Neural cell (in vitro differentiated cells): ENCODE results near the gene FAM98C. TPM values are rescaled to one million over a fixed set of nuclear protein-coding genes. Genes with fewer than 3 reads are reported as not detected.

Experiments used
- H2AFZ ChIP-seq: fragments of 200-600, 300-800 bp; sonication (generic), shearing (Covaris generic); 2 replicates; pipeline ENCODE4 v1.6.0; 2014; ENCODE audit warnings: low read depth, mild to moderate bottlenecking, antibody characterized with exemption, low read length, moderate library complexity
- H3F3A ChIP-seq: fragments of 200-600 bp; shearing (Covaris generic); 2 replicates; pipeline ENCODE4 v1.6.1; 2016; ENCODE audit warnings: mild to moderate bottlenecking, moderate library complexity, mixed read lengths, antibody characterized with exemption, low read length; ENCODE audit not compliant: insufficient read depth, poor library complexity, severe bottlenecking
- H3K27ac ChIP-seq: fragments of 200-600, 300-800 bp; sonication (generic), shearing (Covaris generic); 2 replicates; pipeline ENCODE4 v1.5.1; 2014; ENCODE audit warnings: mild to moderate bottlenecking, low read length, moderate library complexity
- H3K27me3 ChIP-seq: fragments of 300-800, 200-600 bp; sonication (generic), shearing (Covaris generic); 2 replicates; pipeline ENCODE4 v1.6.0; 2014; ENCODE audit warnings: mild to moderate bottlenecking, low read depth, low read length, moderate library complexity; ENCODE audit not compliant: insufficient read depth
- H3K36me3 ChIP-seq: fragments of 300-800, 200-600 bp; sonication (generic), shearing (Covaris generic); 2 replicates; pipeline ENCODE4 v1.5.1; 2014; ENCODE audit warnings: mild to moderate bottlenecking, antibody characterized with exemption, low read length, moderate library complexity; ENCODE audit not compliant: insufficient read depth
- H3K4me2 ChIP-seq: fragments of 300-800, 200-600 bp; sonication (generic), shearing (Covaris generic); 2 replicates; pipeline ENCODE4 v1.6.0; 2014; ENCODE audit warnings: mild to moderate bottlenecking, low read length
- H3K4me3 ChIP-seq: fragments of 300-800, 200-600 bp; sonication (generic), shearing (Covaris generic); 2 replicates; pipeline ENCODE4 v1.5.1; 2014; ENCODE audit warnings: mild to moderate bottlenecking, low read length, moderate library complexity
- H3K79me2 ChIP-seq: fragments of 200-600 bp; shearing (Covaris generic); replicated peaks from 2 replicates; pipeline ENCODE4 v1.6.0; 2014; ENCODE audit warnings: mild to moderate bottlenecking, low read length, moderate library complexity; ENCODE audit not compliant: insufficient read depth
- H3K9ac ChIP-seq: fragments of 300-800, 200-600 bp; sonication (generic), shearing (Covaris generic); 2 replicates; pipeline ENCODE4 v1.6.1; 2016; ENCODE audit warnings: mild to moderate bottlenecking, low read length, mixed read lengths
- H3K9me2 ChIP-seq: fragments of 200-600 bp; shearing (Covaris generic); 2 replicates; pipeline ENCODE4 v1.6.1; 2016; ENCODE audit warnings: mild to moderate bottlenecking, low read length, mixed read lengths; ENCODE audit not compliant: insufficient read depth
- H3K9me3 ChIP-seq: fragments of 200-600, 300-800 bp; sonication (generic), shearing (Covaris generic); 2 replicates; pipeline ENCODE4 v1.6.1; 2016; ENCODE audit warnings: mild to moderate bottlenecking, mixed run types, low read length, moderate library complexity, mixed read lengths
- H4K20me1 ChIP-seq: fragments of 200-600 bp; shearing (Covaris generic); 2 replicates; pipeline ENCODE4 v1.6.1; 2016; ENCODE audit warnings: mild to moderate bottlenecking, mixed run types; ENCODE audit not compliant: insufficient read depth
- EP300 ChIP-seq: fragments of 450-650 bp; conservative IDR thresholded peaks from 2 replicates; pipeline ENCODE4 v1.6.1; 2014; ENCODE audit warnings: antibody characterized with exemption, mild to moderate bottlenecking, moderate library complexity; ENCODE audit not compliant: poor library complexity, severe bottlenecking
- EZH2 ChIP-seq: fragments of 200-600, 300-800 bp; shearing (Covaris generic), sonication (generic); IDR thresholded peaks from 2 replicates; pipeline ENCODE4 v1.6.1; 2014; ENCODE audit warnings: antibody characterized with exemption, low read length, borderline replicate concordance, mild to moderate bottlenecking; ENCODE audit not compliant: insufficient read depth, poor library complexity, severe bottlenecking
- MXI1 ChIP-seq: fragments of 450-650 bp; conservative IDR thresholded peaks from 2 replicates; pipeline ENCODE4 v1.6.1; 2014; ENCODE audit warnings: antibody characterized with exemption, mild to moderate bottlenecking; ENCODE audit not compliant: poor library complexity, severe bottlenecking
- POLR2AphosphoS5 ChIP-seq: IDR thresholded peaks from 2 replicates; pipeline ENCODE4 v1.6.1; 2012
- RAD21 ChIP-seq: fragments of 450-650 bp; conservative IDR thresholded peaks from 2 replicates; pipeline ENCODE4 v1.6.1; 2014; ENCODE audit warnings: antibody characterized with exemption, mild to moderate bottlenecking, moderate library complexity
- SMC3 ChIP-seq: fragments of 450-650 bp; conservative IDR thresholded peaks from 2 replicates; pipeline ENCODE4 v1.6.1; 2014; ENCODE audit warnings: antibody characterized with exemption, mild to moderate bottlenecking, moderate library complexity; ENCODE audit not compliant: poor library complexity
- TAF1 ChIP-seq: IDR thresholded peaks from 2 replicates; pipeline ENCODE4 v1.6.1; 2012; ENCODE audit warnings: low read depth
- polyA plus RNA-seq: library from polyadenylated mRNA; depleted of rRNA; stranded (reverse); fragments of >200 nt; gene quantifications from 2 replicates; pipeline ENCODE4 v1.2.3, GENCODE V29; 2014
- TF ChIP-seq, protein P1 (sequence below): IDR thresholded peaks from 2 replicates; pipeline ENCODE4 v1.6.1; 2012; ENCODE audit warnings: borderline replicate concordance
- TF ChIP-seq, protein P2 (sequence below): fragments of 450-650 bp; IDR thresholded peaks from 2 replicates; pipeline ENCODE4 v1.5.1; 2014; ENCODE audit warnings: antibody characterized with exemption, mild to moderate bottlenecking, moderate library complexity; ENCODE audit not compliant: poor library complexity, severe bottlenecking

The FAM98C gene
- polyA plus RNA-seq, 1 donor from 2014 or later: 79.3 TPM

DNA sequence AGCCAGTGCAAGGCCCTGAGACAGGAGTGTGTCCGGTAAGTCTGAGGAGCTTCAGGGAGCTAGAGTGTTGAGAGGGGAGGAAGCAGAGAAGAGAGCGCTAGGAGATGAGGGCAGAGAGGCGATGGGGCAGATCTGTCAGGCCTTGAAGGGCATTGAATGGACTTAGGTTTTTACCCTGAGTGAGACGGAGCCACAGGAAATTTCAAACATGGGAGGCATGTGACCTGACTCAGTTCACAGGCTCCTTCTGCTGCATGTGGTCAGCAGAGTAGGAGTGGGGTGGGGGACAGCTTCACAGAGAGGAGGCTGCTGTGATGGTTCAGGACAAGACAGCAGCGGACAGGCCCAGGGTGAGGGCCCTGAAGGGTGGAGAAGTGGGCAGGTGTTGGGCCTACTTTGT lies 2.5 kb upstream of the FAM98C start:
- no peak overlapping the region for H2AFZ ChIP-seq
- TF ChIP-seq EP300: no peak
- TF ChIP-seq, protein P1, sequence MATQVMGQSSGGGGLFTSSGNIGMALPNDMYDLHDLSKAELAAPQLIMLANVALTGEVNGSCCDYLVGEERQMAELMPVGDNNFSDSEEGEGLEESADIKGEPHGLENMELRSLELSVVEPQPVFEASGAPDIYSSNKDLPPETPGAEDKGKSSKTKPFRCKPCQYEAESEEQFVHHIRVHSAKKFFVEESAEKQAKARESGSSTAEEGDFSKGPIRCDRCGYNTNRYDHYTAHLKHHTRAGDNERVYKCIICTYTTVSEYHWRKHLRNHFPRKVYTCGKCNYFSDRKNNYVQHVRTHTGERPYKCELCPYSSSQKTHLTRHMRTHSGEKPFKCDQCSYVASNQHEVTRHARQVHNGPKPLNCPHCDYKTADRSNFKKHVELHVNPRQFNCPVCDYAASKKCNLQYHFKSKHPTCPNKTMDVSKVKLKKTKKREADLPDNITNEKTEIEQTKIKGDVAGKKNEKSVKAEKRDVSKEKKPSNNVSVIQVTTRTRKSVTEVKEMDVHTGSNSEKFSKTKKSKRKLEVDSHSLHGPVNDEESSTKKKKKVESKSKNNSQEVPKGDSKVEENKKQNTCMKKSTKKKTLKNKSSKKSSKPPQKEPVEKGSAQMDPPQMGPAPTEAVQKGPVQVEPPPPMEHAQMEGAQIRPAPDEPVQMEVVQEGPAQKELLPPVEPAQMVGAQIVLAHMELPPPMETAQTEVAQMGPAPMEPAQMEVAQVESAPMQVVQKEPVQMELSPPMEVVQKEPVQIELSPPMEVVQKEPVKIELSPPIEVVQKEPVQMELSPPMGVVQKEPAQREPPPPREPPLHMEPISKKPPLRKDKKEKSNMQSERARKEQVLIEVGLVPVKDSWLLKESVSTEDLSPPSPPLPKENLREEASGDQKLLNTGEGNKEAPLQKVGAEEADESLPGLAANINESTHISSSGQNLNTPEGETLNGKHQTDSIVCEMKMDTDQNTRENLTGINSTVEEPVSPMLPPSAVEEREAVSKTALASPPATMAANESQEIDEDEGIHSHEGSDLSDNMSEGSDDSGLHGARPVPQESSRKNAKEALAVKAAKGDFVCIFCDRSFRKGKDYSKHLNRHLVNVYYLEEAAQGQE: no peak
- TF ChIP-seq MXI1: no peak
- no peak for TF ChIP-seq EZH2
- TF ChIP-seq POLR2AphosphoS5: no peak
- no peak for TF ChIP-seq RAD21
- no peaks in the 10 kb centered on the region for H3K9me3 ChIP-seq
- no peak overlapping the region for H3K4me3 ChIP-seq
- H4K20me1 ChIP-seq: no peaks in the 10 kb centered on the region
- no peaks in the 10 kb centered on the region for H3K79me2 ChIP-seq
- no peak overlapping the region for H3K9ac ChIP-seq
- H3F3A ChIP-seq: peaks cover 3% of the 10 kb centered on the region
- H3K27me3 ChIP-seq: no peaks in the 10 kb centered on the region
- H3K27ac ChIP-seq: no peak overlapping the region
- H3K36me3 ChIP-seq: no peaks in the 10 kb centered on the region
- no peaks in the 10 kb centered on the region for H3K9me2 ChIP-seq
- no peak overlapping the region for H3K4me2 ChIP-seq

DNA sequence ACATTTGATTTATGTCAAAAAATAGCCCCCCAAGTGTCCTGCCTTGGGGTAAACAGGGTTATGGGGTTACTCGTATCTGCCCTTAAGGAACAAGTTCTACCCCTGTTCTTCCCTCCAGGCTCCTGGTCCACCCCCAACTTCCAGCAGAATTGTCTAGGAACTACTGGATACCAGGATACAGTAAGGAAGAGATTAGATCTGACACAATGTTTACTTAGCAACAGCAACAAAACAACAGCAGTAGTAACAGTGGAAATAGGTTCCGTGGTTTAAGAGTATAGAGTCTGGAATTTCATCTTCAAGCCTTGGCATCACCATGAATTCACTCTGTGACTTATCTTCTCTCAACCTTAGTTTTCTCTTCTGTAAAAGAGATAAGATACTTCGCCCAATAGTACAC lies 1.7 kb upstream of the FAM98C start:
- Histone ChIP-seq H3K79me2 (no peaks in the 10 kb centered on the region), H3K36me3 (no peaks in the 10 kb centered on the region), H3K9me2 (no peaks in the 10 kb centered on the region), H3F3A (peaks cover 3% of the 10 kb centered on the region), H3K27me3 (no peaks in the 10 kb centered on the region), H2AFZ (no peak overlapping the region), H3K9me3 (no peaks in the 10 kb centered on the region), H4K20me1 (no peaks in the 10 kb centered on the region), H3K4me3 (no peak overlapping the region), H3K9ac (no peak overlapping the region), H3K4me2 (no peak overlapping the region), H3K27ac (no peak overlapping the region)
- TF ChIP-seq, protein P1: no peak
- TF ChIP-seq RAD21 (no peak), SMC3 (no peak), POLR2AphosphoS5 (no peak), EZH2 (no peak), TAF1 (no peak), MXI1 (no peak), EP300 (no peak)
- TF ChIP-seq, protein P2, sequence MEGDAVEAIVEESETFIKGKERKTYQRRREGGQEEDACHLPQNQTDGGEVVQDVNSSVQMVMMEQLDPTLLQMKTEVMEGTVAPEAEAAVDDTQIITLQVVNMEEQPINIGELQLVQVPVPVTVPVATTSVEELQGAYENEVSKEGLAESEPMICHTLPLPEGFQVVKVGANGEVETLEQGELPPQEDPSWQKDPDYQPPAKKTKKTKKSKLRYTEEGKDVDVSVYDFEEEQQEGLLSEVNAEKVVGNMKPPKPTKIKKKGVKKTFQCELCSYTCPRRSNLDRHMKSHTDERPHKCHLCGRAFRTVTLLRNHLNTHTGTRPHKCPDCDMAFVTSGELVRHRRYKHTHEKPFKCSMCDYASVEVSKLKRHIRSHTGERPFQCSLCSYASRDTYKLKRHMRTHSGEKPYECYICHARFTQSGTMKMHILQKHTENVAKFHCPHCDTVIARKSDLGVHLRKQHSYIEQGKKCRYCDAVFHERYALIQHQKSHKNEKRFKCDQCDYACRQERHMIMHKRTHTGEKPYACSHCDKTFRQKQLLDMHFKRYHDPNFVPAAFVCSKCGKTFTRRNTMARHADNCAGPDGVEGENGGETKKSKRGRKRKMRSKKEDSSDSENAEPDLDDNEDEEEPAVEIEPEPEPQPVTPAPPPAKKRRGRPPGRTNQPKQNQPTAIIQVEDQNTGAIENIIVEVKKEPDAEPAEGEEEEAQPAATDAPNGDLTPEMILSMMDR: no peak
